H9 (cell line): Measurements from ENCODE around the gene PLCH2. TPM values are rescaled to one million over a fixed set of nuclear protein-coding genes. Genes with fewer than 3 reads are reported as not detected.

Experiments used
- DNase-seq: peaks from one replicate; pipeline ENCODE4 v3.0.0-alpha.2; 2017
- H2AFZ ChIP-seq: one replicate; pipeline ENCODE4 v1.6.1; 2013; ENCODE audit warnings: mild to moderate bottlenecking, low read length, control low read depth, moderate library complexity
- H2AK5ac ChIP-seq: 2 replicates; pipeline ENCODE4 v1.6.1; 2013; ENCODE audit warnings: low read length, control low read depth, mixed read lengths; ENCODE audit not compliant: insufficient read length
- H2BK120ac ChIP-seq: one replicate; pipeline ENCODE4 v1.6.1; 2013; ENCODE audit warnings: low read depth, mild to moderate bottlenecking, low read length, control low read depth, inconsistent platforms; ENCODE audit not compliant: poor library complexity, severe bottlenecking
- H2BK12ac ChIP-seq: 2 replicates; pipeline ENCODE4 v1.6.1; 2013; ENCODE audit warnings: low read length, control low read depth, mixed read lengths, low read depth; ENCODE audit not compliant: insufficient read length
- H2BK15ac ChIP-seq: 2 replicates; pipeline ENCODE4 v1.6.1; 2013; ENCODE audit warnings: low read depth, low read length, control low read depth
- H2BK20ac ChIP-seq: one replicate; pipeline ENCODE4 v1.6.1; 2013; ENCODE audit warnings: low read depth, mild to moderate bottlenecking, low read length, control low read depth, inconsistent platforms; ENCODE audit not compliant: poor library complexity, severe bottlenecking
- H2BK5ac ChIP-seq: 2 replicates; pipeline ENCODE4 v1.6.1; 2013; ENCODE audit warnings: low read length, control low read depth, mixed read lengths; ENCODE audit not compliant: insufficient read length
- H3K14ac ChIP-seq: 2 replicates; pipeline ENCODE4 v1.6.1; 2013; ENCODE audit warnings: low read length, control low read depth; ENCODE audit not compliant: insufficient read depth
- H3K18ac ChIP-seq: 2 replicates; pipeline ENCODE4 v1.6.1; 2013; ENCODE audit warnings: low read depth, mild to moderate bottlenecking, mixed read lengths, low read length, control low read depth; ENCODE audit not compliant: insufficient read length
- H3K23ac ChIP-seq: 2 replicates; pipeline ENCODE4 v1.6.1; 2013; ENCODE audit warnings: low read length, control low read depth, mixed read lengths, low read depth; ENCODE audit not compliant: insufficient read length
- H3K23me2 ChIP-seq: 2 replicates; pipeline ENCODE4 v1.6.1; 2013; ENCODE audit warnings: low read depth, mild to moderate bottlenecking, mixed read lengths, low read length, control low read depth; ENCODE audit not compliant: insufficient read length, poor library complexity, severe bottlenecking
- H3K27ac ChIP-seq: 2 replicates; pipeline ENCODE4 v1.5.1; 2013; ENCODE audit warnings: low read length, control low read depth, mixed read lengths, low read depth; ENCODE audit not compliant: insufficient read length
- H3K27me3 ChIP-seq: 2 replicates; pipeline ENCODE4 v1.6.1; 2013; ENCODE audit warnings: low read length, control low read depth, inconsistent platforms; ENCODE audit not compliant: insufficient read depth
- H3K4ac ChIP-seq: 2 replicates; pipeline ENCODE4 v1.6.1; 2013; ENCODE audit warnings: low read depth, mild to moderate bottlenecking, control low read depth, inconsistent platforms, low read length, moderate library complexity
- H3K4me1 ChIP-seq: 2 replicates; pipeline ENCODE4 v1.6.1; 2013; ENCODE audit warnings: low read length, control low read depth, inconsistent platforms; ENCODE audit not compliant: insufficient read depth
- H3K4me2 ChIP-seq: 2 replicates; pipeline ENCODE4 v1.6.1; 2013; ENCODE audit warnings: low read length, control low read depth, mixed read lengths; ENCODE audit not compliant: insufficient read length, insufficient read depth
- H3K56ac ChIP-seq: 2 replicates; pipeline ENCODE4 v1.6.1; 2013; ENCODE audit warnings: low read depth, mild to moderate bottlenecking, mixed read lengths, low read length, control low read depth; ENCODE audit not compliant: insufficient read length
- H3K79me1 ChIP-seq: 2 replicates; pipeline ENCODE4 v1.6.1; 2013; ENCODE audit warnings: low read depth, mild to moderate bottlenecking, moderate library complexity, low read length, control low read depth, inconsistent platforms; ENCODE audit not compliant: insufficient read depth, poor library complexity, severe bottlenecking
- H3K79me2 ChIP-seq: 2 replicates; pipeline ENCODE4 v1.6.1; 2013; ENCODE audit warnings: low read length, control low read depth, inconsistent platforms; ENCODE audit not compliant: insufficient read depth
- H3K9ac ChIP-seq: 2 replicates; pipeline ENCODE4 v1.6.1; 2013; ENCODE audit warnings: low read length, control low read depth, mixed read lengths; ENCODE audit not compliant: insufficient read length; ENCODE audit errors: extremely low read depth
- H3K9me3 ChIP-seq: one replicate; pipeline ENCODE4 v1.6.1; 2013; ENCODE audit warnings: low read depth, low read length, inconsistent platforms; ENCODE audit not compliant: control insufficient read depth
- H3T11ph ChIP-seq: one replicate; pipeline ENCODE4 v1.6.1; 2013; ENCODE audit warnings: mild to moderate bottlenecking, low read length, control low read depth, inconsistent platforms
- H4K20me1 ChIP-seq: one replicate; pipeline ENCODE4 v1.6.1; 2013; ENCODE audit not compliant: control insufficient read depth, insufficient read length, insufficient read depth
- H4K5ac ChIP-seq: 2 replicates; pipeline ENCODE4 v1.6.1; 2013; ENCODE audit warnings: low read depth, mild to moderate bottlenecking, mixed read lengths, low read length, control low read depth; ENCODE audit not compliant: insufficient read length
- H4K8ac ChIP-seq: replicated peaks from 2 replicates; pipeline ENCODE4 v1.6.1; 2013; ENCODE audit warnings: low read length, control low read depth, mixed read lengths, low read depth; ENCODE audit not compliant: insufficient read length
- H4K91ac ChIP-seq: 2 replicates; pipeline ENCODE4 v1.6.1; 2013; ENCODE audit warnings: low read depth, mild to moderate bottlenecking, moderate library complexity, mixed read lengths, low read length, control low read depth; ENCODE audit not compliant: insufficient read length
- H3K27ac Mint-ChIP-seq, 3 experiments: 2 replicates in 2 of 3; 3 replicates in 1 of 3; pipeline ENCODE4 v1.8.0; 2020 to 2021; ENCODE audit warnings: mixed read lengths in 3 of 3, mild to moderate bottlenecking in 1 of 3, moderate library complexity in 1 of 3
- H3K27me3 Mint-ChIP-seq: 2 replicates; pipeline ENCODE4 v1.8.0; 2021; ENCODE audit warnings: low read depth, mild to moderate bottlenecking, moderate library complexity, mixed read lengths
- H3K36me3 Mint-ChIP-seq, 3 experiments: 2 replicates in 2 of 3; 3 replicates in 1 of 3; pipeline ENCODE4 v1.8.0; 2020 to 2021; ENCODE audit warnings: low read depth in 3 of 3, mixed read lengths in 3 of 3; ENCODE audit not compliant: insufficient read depth in 1 of 3
- H3K4me1 Mint-ChIP-seq, 2 experiments: 2 replicates each; pipeline ENCODE4 v1.8.0; 2020; ENCODE audit warnings: mixed read lengths in 2 of 2
- H3K4me3 Mint-ChIP-seq, 2 experiments: 2 replicates in 1 of 2; 3 replicates in 1 of 2; pipeline ENCODE4 v1.8.0; 2020 to 2021; ENCODE audit warnings: mild to moderate bottlenecking in 2 of 2, mixed read lengths in 2 of 2, moderate library complexity in 1 of 2
- H3K9me3 Mint-ChIP-seq, 2 experiments: 2 replicates in 1 of 2; 3 replicates in 1 of 2; pipeline ENCODE4 v1.8.0; 2020; ENCODE audit warnings: mild to moderate bottlenecking in 2 of 2, mixed read lengths in 2 of 2, moderate library complexity in 1 of 2
- CTCF ChIP-seq: fragments of 200-600 bp; sonication (generic); conservative IDR thresholded peaks from 3 replicates; pipeline ENCODE4 v1.8.0; 2021; ENCODE audit warnings: antibody characterized with exemption, mild to moderate bottlenecking
- whole genome bisulfite sequencing: extraction: QIAGEN DNeasy Blood & Tissue Kit; methylation state at CpG from one replicate; pipeline ENCODE4 v1.1.7; 2013; ENCODE audit warnings: missing lambda C conversion rate, low lambda C conversion rate, mixed read lengths; ENCODE audit not compliant: insufficient read length; ENCODE audit errors: extremely low coverage; 5-methylcytosine and 5-hydroxymethylcytosine counted together
- total RNA-seq: library from RNA; stranded (reverse); gene quantifications from 2 replicates; pipeline ENCODE4 v1.2.1, GENCODE V29; 2021

PLCH2 gene
- total RNA-seq, 1 experiment from 2014 or later, result 0.09 TPM

GRCh38 chr1:2445162-2445822 lies 30.8 kb upstream of the PLCH2 start:
- H3T11ph ChIP-seq, result no peak overlapping the region
- no CpG with 5 or more reads among the region's 16 CpGs for WGBS
- TF ChIP-seq CTCF, result no peak
- H3K14ac ChIP-seq, result no peak overlapping the region
- no peak overlapping the region for H2BK12ac ChIP-seq
- no peaks in the 10 kb centered on the region for H3K9me3 Mint-ChIP-seq
- no peak overlapping the region for H3K27ac ChIP-seq
- no peaks in the 10 kb centered on the region for H3K79me2 ChIP-seq
- no peak overlapping the region for H2BK20ac ChIP-seq
- H2BK15ac ChIP-seq, result no peak overlapping the region
- H3K27me3 ChIP-seq, result peaks cover 14% of the 10 kb centered on the region; the same call in 1 of the 2 replicates
- DNase-seq, result no peak
- H4K5ac ChIP-seq, result no peak overlapping the region
- H3K27ac Mint-ChIP-seq, result no peak overlapping the region; a peak in 1 of 7 replicates
- H3K4me1 Mint-ChIP-seq, result peaks cover 3 to 15% of the 10 kb centered on the region in 2 experiments; a peak in 3 of 4 replicates
- H4K91ac ChIP-seq, result no peak overlapping the region
- H2AFZ ChIP-seq, result no peak overlapping the region
- no peak overlapping the region for H3K18ac ChIP-seq
- no peak overlapping the region for H4K8ac ChIP-seq
- H3K27me3 Mint-ChIP-seq, result peaks cover 49% of the 10 kb centered on the region
- H2AK5ac ChIP-seq, result no peak overlapping the region
- H3K4me3 Mint-ChIP-seq, result no peak overlapping the region
- no peak overlapping the region for H3K9ac ChIP-seq
- peaks cover 6% of the 10 kb centered on the region for H3K23me2 ChIP-seq
- no peak overlapping the region for H2BK5ac ChIP-seq
- no peak overlapping the region for H2BK120ac ChIP-seq
- H3K9me3 ChIP-seq, result no peaks in the 10 kb centered on the region
- H3K4me2 ChIP-seq, result no peak overlapping the region
- H3K4me1 ChIP-seq, result no peaks in the 10 kb centered on the region; the same call in 1 of the 2 replicates
- no peaks in the 10 kb centered on the region for H4K20me1 ChIP-seq
- no peaks in the 10 kb centered on the region for H3K36me3 Mint-ChIP-seq
- H3K4ac ChIP-seq, result no peak overlapping the region
- no peak overlapping the region for H3K23ac ChIP-seq
- H3K79me1 ChIP-seq, result no peaks in the 10 kb centered on the region
- no peak overlapping the region for H3K56ac ChIP-seq
